ENCODE data around the gene SPSB3.

SPSB3 gene

GRCh38 chr16:1782408-1783264 lies at the start of gene SPSB3, which contains the start of gene NUBP2:
Gene SPSB3, minus strand, starts transcription at chr16:1782571. Its CDS starts 1,088 bp downstream, at chr16:1781483.
Gene NUBP2, plus strand, starts transcription at chr16:1782960. Its CDS starts 61 bp downstream, at chr16:1783021.
- peak; percentile 100 for DNase-seq

DNA sequence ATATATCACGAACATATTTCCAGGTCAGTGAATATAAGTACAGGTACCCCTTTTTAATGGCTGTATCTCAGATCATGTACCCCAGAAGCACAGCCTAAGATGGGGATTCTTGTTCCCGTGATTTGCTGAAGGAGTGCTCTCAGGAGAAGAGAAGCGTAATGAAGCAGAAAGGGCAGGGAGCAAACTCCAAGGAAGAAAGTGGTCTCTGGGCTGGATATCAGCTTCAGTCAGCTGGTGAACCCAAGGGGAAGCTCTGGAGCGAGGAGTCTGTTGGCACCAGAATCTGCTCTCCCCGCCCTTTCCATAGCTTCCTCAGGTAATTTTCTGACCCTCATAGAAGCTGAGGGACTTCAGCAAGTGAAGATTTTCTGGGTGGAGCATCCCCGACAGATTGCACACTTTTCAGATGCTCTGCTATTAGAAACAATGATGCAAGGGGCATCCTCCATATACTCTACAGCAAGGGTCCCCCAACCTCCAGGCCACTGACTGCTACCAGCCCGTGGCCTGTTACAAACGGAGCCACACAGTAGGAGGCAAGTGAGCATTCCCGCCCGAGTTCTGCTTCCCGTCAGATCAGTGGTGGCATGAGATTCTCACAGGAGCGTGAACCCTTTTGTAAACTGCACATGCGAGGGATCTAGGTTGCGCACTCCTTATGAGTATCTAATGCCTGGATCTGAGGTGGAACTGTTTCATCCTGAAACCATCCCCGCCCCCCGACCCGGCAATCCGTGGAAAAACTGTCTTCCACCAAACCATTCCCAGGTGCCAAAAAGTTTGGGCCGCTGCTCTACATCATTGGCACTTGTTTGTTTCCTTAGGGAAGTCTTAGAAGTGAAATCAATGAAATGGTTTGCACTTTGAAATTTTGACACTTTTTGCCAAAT lies 49.1 kb upstream of the SPSB3 start:
- DNase-seq: no peak

GRCh38 chr16:1830213-1830612 lies 47.8 kb upstream of the SPSB3 start:
- no peak for DNase-seq

DNA sequence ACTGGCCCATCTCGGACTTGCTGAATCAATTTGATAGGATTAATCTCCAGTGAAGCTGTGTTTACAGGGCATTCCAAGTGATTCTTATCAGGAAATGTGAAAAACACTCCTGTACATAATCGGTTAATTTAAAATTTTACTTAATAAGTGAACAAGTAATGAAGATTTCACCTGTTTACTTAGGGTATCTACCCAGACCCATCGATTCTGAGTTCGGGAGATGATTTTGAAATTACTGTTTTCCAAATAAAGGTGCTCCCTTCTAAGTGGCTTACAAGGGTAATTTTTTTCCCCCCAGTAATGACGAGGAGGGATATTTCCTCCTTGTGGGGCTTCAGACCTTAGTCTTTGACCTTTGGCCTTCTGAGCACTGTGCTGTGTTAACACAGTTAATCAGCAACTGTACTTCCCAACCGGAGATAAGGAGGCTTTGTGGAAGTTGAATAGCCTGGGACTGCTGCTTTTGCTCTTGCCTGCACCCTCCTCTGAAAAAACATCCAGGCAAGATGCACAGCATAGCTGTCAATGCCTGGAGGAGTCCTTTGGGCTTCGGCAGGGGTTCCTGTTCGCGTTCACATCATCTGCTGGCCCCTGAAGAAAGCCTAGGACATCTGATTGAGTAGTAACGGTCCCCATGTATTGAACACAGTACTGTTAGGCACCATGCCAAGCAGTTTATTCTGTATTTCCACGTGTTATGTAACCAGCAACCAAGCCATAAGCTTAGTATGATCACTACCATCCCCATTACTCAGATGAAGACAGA lies 46.5 kb upstream of the SPSB3 start:
- no peak for DNase-seq

GRCh38 chr16:1826691-1827573 lies 44.6 kb upstream of the SPSB3 start, which contains the start of the genes FAHD1 and HAGH:
Gene FAHD1, plus strand, starts transcription at chr16:1827206. Its CDS starts 33 bp downstream, at chr16:1827239.
Gene HAGH, minus strand, starts transcription at chr16:1826825. Its CDS starts 38 bp downstream, at chr16:1826787.
- DNase-seq: peak; percentile 94

DNA sequence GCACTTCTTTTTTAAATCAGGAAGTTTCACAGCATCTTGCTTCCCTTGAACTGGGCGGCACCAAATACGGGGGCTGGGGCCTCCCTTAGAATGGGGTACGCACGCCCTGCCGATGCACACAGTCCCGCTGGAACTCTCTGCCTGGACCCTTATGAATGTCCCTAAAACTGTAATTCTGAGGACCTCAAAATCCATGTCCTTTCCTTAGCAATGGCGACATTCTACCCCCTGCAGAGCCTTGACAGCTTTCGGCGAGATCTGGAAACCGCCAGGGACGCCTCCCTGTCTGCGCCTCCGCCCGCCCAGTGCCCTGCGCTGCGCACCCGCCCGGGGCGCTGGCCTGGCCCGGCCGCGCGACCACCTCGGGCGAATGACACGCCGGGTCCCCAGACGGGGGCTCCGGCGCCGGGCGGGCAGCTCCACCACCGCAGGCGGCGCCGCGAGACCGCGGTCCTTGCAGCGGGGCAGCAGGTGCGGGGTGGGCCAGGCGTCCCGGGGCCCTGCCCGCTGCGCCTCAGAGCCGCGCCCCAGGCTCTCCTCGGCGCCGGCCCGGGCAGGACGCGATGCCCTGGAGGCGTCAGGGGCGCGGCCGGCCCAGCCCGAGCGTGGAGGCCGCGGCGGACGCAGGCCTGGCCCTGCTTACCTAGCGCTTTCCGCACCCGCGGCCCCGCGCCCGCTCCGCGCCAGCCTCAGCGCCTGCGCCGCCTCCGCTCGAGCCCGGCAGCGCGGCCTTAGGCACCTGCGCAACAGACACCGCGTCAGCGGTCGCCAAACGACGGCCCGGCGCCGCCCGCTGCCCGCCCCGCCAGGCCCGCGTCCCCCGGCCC lies 43.7 kb upstream of the SPSB3 start:
- peak; percentile 69 for DNase-seq

- no peak for DNase-seq
These were observed 43.1 kb upstream of the SPSB3 start for GRCh38 chr16:1825381-1825863.

- DNase-seq: peak; percentile 2
These were observed 41.5 kb upstream of the SPSB3 start for GRCh38 chr16:1823821-1824220.

DNA sequence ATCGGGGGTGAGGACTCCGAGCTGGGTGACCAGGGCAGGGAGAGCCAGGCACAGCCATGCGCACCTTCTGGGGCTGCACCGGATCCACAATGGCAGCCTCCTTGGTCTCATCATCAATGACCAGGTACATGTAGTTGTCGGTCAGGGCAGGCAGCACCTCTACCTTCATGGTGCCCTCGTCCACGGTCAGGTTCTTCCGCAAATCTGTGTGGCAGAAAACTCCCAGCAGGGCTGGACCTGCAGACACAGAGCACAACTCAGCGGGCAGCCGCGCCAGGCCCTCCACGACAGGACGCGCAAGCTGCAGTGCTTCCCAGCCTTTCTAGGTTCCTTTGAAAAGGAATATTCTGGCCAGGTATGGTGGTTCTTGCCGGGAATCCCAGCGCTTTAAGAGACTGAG lies 40.4 kb upstream of the SPSB3 start:
- no peak for DNase-seq

DNA sequence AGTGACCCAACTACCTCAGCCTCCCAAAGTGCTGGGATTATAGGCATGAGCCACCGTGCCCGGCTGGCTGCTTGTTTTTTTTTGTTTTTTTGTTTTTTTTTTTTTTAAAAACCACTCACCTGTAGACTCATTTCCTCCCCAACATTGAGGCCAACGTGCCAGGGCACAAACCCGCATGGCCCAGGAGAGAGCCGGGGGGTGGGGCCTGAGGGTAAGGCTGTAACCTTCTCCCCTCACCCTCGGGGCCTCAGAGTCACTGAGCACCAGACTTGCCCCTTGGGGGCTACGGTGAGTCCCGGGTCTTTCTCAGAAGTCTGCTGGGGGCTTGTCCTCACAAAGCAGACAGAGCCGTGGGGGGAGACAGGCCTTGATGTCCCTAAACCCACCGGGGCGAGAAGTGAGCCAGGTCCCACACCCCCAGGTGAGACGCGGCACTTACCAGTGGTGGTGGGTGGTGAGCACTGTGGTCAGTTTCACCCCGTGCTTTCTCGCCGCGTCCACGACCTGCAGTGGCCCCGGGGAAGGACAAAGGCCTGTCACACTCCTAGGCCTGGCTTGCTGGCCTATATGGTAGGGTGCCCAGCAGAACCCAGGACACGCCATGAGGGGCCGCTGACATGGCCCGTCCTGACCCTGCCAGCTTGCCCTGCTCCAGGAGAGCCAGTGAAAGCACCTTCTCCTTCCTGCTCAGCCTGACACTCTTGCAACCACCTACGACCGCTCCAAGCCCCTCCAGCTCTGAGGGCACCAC lies 39.7 kb upstream of the SPSB3 start:
- no peak for DNase-seq

- no peak for DNase-seq
These were observed 38.5 kb upstream of the SPSB3 start for GRCh38 chr16:1820946-1821290.

- DNase-seq: no peak
These were observed 38.0 kb upstream of the SPSB3 start for GRCh38 chr16:1820096-1820945.

DNA sequence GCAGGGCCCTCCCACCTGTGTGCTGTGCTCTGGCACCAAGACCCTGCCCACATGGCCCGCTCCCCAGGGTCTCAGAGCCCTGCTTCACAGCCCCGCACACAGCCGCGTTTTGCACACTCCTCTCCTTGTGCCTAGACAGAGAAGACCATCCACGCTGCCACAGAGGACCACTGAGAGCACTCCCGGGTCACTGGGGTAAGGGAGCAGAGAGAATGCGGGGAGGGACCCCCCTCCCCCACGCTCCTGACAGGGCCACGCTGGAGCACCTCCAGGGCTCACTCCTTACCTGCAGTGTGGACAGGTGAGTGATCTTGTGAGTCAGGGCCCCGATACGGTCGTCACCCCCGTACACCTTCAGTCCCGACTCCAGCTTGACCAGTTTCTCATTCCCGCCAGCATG lies 37.2 kb upstream of the SPSB3 start:
- DNase-seq: no peak

DNA sequence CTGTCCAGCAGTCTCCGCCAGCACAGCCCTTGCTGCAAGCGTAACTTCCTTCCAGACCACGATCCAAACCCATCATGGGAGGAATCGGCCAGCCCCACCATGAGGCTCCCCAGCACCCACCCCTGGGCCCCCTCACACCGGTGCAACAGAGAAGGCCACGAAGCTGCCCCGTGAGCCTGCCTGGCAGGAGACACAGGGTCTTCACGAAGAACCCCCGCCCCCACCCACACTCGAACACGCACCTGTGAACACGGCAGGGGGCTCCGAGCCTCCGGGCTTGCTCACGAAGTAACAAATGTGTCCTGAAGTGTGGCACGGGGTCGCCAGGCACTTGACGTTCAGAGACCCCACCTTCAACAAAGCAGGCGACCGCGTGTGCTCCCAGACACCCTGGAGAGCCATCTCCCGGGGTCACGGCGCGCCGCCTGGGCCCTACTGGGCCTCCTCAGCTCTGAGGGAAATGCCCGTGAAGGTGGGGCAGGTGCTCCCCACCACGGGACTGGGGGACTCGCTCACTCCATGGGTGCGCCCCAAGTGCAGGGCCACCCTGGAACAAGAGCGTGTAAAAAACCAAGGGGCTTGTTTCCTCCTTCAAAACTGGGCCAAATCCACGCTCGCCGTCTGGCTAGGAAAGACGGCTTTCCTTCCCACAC lies 36.6 kb upstream of the SPSB3 start:
- no peak for DNase-seq

DNA sequence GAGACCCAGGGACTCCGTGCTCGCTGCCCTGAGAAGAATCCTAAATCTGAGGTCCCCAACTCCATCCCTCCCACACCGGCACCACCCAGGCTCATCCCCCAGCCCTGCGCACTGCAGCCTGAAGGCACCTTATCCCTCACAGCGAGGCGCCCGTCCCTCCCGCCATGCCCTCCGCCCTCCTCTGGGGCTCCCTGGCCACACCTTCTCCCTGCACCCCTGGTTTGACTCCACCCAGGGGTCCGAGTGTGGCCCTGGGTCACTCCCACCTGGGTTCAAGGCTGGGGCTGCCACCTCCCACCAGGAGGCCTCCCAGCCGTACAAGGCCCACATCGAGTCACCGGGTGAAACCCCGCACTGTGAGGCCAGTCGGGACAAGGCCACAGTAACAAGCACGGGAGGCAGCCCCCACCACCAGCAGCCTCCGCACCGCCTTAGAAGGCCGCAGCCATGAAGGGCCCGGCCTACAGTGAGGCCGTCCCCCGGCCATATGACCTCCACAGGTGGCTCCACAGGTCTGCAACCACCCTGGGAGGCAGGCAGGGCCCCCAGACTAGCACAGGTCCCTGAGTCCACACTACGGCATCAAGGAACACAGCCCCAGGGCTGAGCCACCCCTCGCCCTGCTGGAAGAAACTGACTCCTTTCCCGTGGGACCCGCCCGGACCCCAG lies 36.0 kb upstream of the SPSB3 start:
- DNase-seq: no peak

- DNase-seq: no peak
These were observed 35.3 kb upstream of the SPSB3 start for GRCh38 chr16:1817716-1818115.

GRCh38 chr16:1817276-1817589 lies 34.9 kb upstream of the SPSB3 start:
- DNase-seq: no peak

All from inflammatory macrophage treated with lipopolysaccharide for 4 hours (primary cell).